GM23248 (cell line): ENCODE measurements around the gene RCVRN. TPM values are rescaled to one million over a fixed set of nuclear protein-coding genes. Genes with fewer than 3 reads are reported as not detected.

ENCODE experiments used
- DNase-seq: peaks from one replicate; pipeline ENCODE4 v3.0.0-alpha.2; 2015
- H2AFZ ChIP-seq: fragments of 200-600 bp; sonication (generic); 2 replicates; pipeline ENCODE4 v1.6.1; 2016; ENCODE audit warnings: antibody characterized with exemption
- H3F3A ChIP-seq: fragments of 200-600 bp; sonication (generic); 2 replicates; pipeline ENCODE4 v1.6.1; 2016; ENCODE audit warnings: mild to moderate bottlenecking, antibody characterized with exemption, mixed run types; ENCODE audit not compliant: insufficient read depth
- H3K27ac ChIP-seq: fragments of 200-600 bp; sonication (generic); 2 replicates; pipeline ENCODE4 v1.5.1; 2016; ENCODE audit warnings: mild to moderate bottlenecking
- H3K27me3 ChIP-seq: fragments of 200-600 bp; sonication (generic); replicated peaks from 2 replicates; pipeline ENCODE4 v1.6.1; 2016; ENCODE audit warnings: mild to moderate bottlenecking; ENCODE audit not compliant: insufficient read depth
- H3K36me3 ChIP-seq: fragments of 200-600 bp; sonication (generic); 2 replicates; pipeline ENCODE4 v1.6.1; 2016; ENCODE audit warnings: low read depth, mild to moderate bottlenecking
- H3K4me1 ChIP-seq: fragments of 200-600 bp; sonication (generic); 2 replicates; pipeline ENCODE4 v1.6.1; 2016; ENCODE audit warnings: mild to moderate bottlenecking; ENCODE audit not compliant: insufficient read depth
- H3K4me2 ChIP-seq: fragments of 200-600 bp; sonication (generic); one replicate; pipeline ENCODE4 v1.6.1; 2016; ENCODE audit warnings: mild to moderate bottlenecking; ENCODE audit not compliant: unreplicated experiment
- H3K4me3 ChIP-seq: fragments of 200-600 bp; sonication (generic); 2 replicates; pipeline ENCODE4 v1.5.1; 2016; ENCODE audit warnings: mild to moderate bottlenecking
- H3K79me2 ChIP-seq: fragments of 200-600 bp; sonication (generic); 2 replicates; pipeline ENCODE4 v1.6.1; 2016; ENCODE audit warnings: mild to moderate bottlenecking; ENCODE audit not compliant: insufficient read depth
- H3K9ac ChIP-seq: fragments of 200-600 bp; sonication (generic); 2 replicates; pipeline ENCODE4 v1.6.1; 2016; ENCODE audit warnings: mild to moderate bottlenecking
- H3K9me2 ChIP-seq: fragments of 200-600 bp; sonication (generic); 2 replicates; pipeline ENCODE4 v1.6.1; 2016; ENCODE audit warnings: mixed run types, mild to moderate bottlenecking, moderate library complexity; ENCODE audit not compliant: insufficient read depth
- H3K9me3 ChIP-seq: fragments of 200-600 bp; sonication (generic); one replicate; pipeline ENCODE4 v1.6.1; 2017; ENCODE audit warnings: low read depth
- H4K20me1 ChIP-seq: fragments of 200-600 bp; sonication (generic); 2 replicates; pipeline ENCODE4 v1.6.0; 2016; ENCODE audit not compliant: insufficient read depth
- EZH2 ChIP-seq: fragments of 200-600 bp; sonication (generic); IDR thresholded peaks from 2 replicates; pipeline ENCODE4 v1.6.1; 2018; ENCODE audit warnings: antibody characterized with exemption, mild to moderate bottlenecking; ENCODE audit not compliant: insufficient read depth, poor library complexity, severe bottlenecking
- EZH2phosphoT487 ChIP-seq: fragments of 200-600 bp; sonication (generic); IDR thresholded peaks from 2 replicates; pipeline ENCODE4 v1.6.1; 2018; ENCODE audit warnings: antibody characterized with exemption, moderate library complexity, mild to moderate bottlenecking, low read depth; ENCODE audit not compliant: insufficient read depth
- WGBS, 2 experiments: methylation state at CpG; one replicate each; pipeline ENCODE4 v1.1.6; 2015 to 2017; ENCODE audit warnings: low lambda C conversion rate in 2 of 2, low coverage in 1 of 2; ENCODE audit errors: missing lambda C conversion rate in 2 of 2; 5-methylcytosine and 5-hydroxymethylcytosine counted together
- in situ Hi-C: fragments of 300-500 bp; cut with MboI; formaldehyde crosslinking; loops from 2 replicates; pipeline ENCODE4 v1.15.0; 2020
- polyA plus RNA-seq: library from polyadenylated mRNA; unstranded; fragments of >200 nt; fragmentation: Nextera tagmentation; extraction: Ambion mirVana; gene quantifications from 2 replicates; pipeline ENCODE4 v1.2.1, GENCODE V29; 2016
- total RNA-seq: library from RNA; depleted of rRNA; stranded (reverse); fragments of >200 nt; shearing (Covaris generic); gene quantifications from 2 replicates; pipeline ENCODE4 v1.2.3, GENCODE V29; 2014

The RCVRN gene
- total and polyA plus RNA-seq, 2 experiments from 2014 or later, result not detected

- no peaks in the 10 kb centered on the region for H3K27me3 ChIP-seq
- H3F3A ChIP-seq, result no peaks in the 10 kb centered on the region
- TF ChIP-seq EZH2 (no peak), EZH2phosphoT487 (no peak)
- no peaks in the 10 kb centered on the region for H4K20me1 ChIP-seq
- no peak overlapping the region for H2AFZ ChIP-seq
- in situ Hi-C loops, result no loop called here
- H3K79me2 ChIP-seq, result no peaks in the 10 kb centered on the region
- DNase-seq, result no peak
- H3K36me3 ChIP-seq, result no peaks in the 10 kb centered on the region
- no peak overlapping the region for H3K4me3 ChIP-seq
- 80 to 83% methylated on average over 19 of the region's 19 CpGs for WGBS, 2 experiments
- no peak overlapping the region for H3K4me2 ChIP-seq
- H3K27ac ChIP-seq, result no peak overlapping the region
- H3K9ac ChIP-seq, result no peak overlapping the region
- H3K9me3 ChIP-seq, result no peaks in the 10 kb centered on the region
- no peaks in the 10 kb centered on the region for H3K9me2 ChIP-seq
- H3K4me1 ChIP-seq, result no peaks in the 10 kb centered on the region
These were observed 12.7 kb upstream of the RCVRN start for GRCh38 chr17:9917801-9918200.

GRCh38 chr17:9917131-9917530 lies 12.1 kb upstream of the RCVRN start:
- no peak overlapping the region for H3K9ac ChIP-seq
- no peaks in the 10 kb centered on the region for H3K9me3 ChIP-seq
- in situ Hi-C loops, result no loop called here
- no peak overlapping the region for H3K27ac ChIP-seq
- H4K20me1 ChIP-seq, result no peaks in the 10 kb centered on the region
- no peak for TF ChIP-seq EZH2
- no peak for TF ChIP-seq EZH2phosphoT487
- 89 to 90% methylated on average over 13 of the region's 13 CpGs for WGBS, 2 experiments
- no peaks in the 10 kb centered on the region for H3K27me3 ChIP-seq
- H3K79me2 ChIP-seq, result no peaks in the 10 kb centered on the region
- no peak overlapping the region for H3K4me2 ChIP-seq
- H3K4me1 ChIP-seq, result no peaks in the 10 kb centered on the region
- DNase-seq, result no peak
- no peak overlapping the region for H2AFZ ChIP-seq
- no peak overlapping the region for H3K4me3 ChIP-seq
- no peaks in the 10 kb centered on the region for H3K9me2 ChIP-seq
- no peaks in the 10 kb centered on the region for H3K36me3 ChIP-seq
- H3F3A ChIP-seq, result no peaks in the 10 kb centered on the region

- Histone ChIP-seq H4K20me1 (no peaks in the 10 kb centered on the region), H2AFZ (no peak overlapping the region), H3K27me3 (no peaks in the 10 kb centered on the region), H3F3A (no peaks in the 10 kb centered on the region), H3K9me3 (no peaks in the 10 kb centered on the region), H3K79me2 (no peaks in the 10 kb centered on the region), H3K36me3 (no peaks in the 10 kb centered on the region), H3K27ac (no peak overlapping the region), H3K9me2 (no peaks in the 10 kb centered on the region), H3K4me2 (no peak overlapping the region), H3K4me3 (no peak overlapping the region), H3K9ac (no peak overlapping the region), H3K4me1 (no peaks in the 10 kb centered on the region)
- in situ Hi-C loops, result no loop called here
- 64 to 76% methylated on average over 8 of the region's 8 CpGs for WGBS, 2 experiments
- DNase-seq, result no peak
- no peak for TF ChIP-seq EZH2
- no peak for TF ChIP-seq EZH2phosphoT487
These were observed 11.0 kb upstream of the RCVRN start for GRCh38 chr17:9916108-9916507.

GRCh38 chr17:9913476-9913875 lies 8.4 kb upstream of the RCVRN start:
- no peak overlapping the region for H2AFZ ChIP-seq
- no peak for TF ChIP-seq EZH2phosphoT487
- TF ChIP-seq EZH2, result no peak
- no peak overlapping the region for H3K4me2 ChIP-seq
- no peaks in the 10 kb centered on the region for H3F3A ChIP-seq
- in situ Hi-C loops, result no loop called here
- no peaks in the 10 kb centered on the region for H3K27me3 ChIP-seq
- H3K79me2 ChIP-seq, result no peaks in the 10 kb centered on the region
- 75 to 78% methylated on average over 5 of the region's 5 CpGs for WGBS, 2 experiments
- H3K4me3 ChIP-seq, result no peak overlapping the region
- H3K4me1 ChIP-seq, result no peaks in the 10 kb centered on the region
- DNase-seq, result no peak
- no peaks in the 10 kb centered on the region for H4K20me1 ChIP-seq
- H3K27ac ChIP-seq, result no peak overlapping the region
- H3K36me3 ChIP-seq, result no peaks in the 10 kb centered on the region
- no peak overlapping the region for H3K9ac ChIP-seq
- no peaks in the 10 kb centered on the region for H3K9me3 ChIP-seq
- H3K9me2 ChIP-seq, result no peaks in the 10 kb centered on the region
